ENCODE data around the gene THOC2.

Gene THOC2

DNA sequence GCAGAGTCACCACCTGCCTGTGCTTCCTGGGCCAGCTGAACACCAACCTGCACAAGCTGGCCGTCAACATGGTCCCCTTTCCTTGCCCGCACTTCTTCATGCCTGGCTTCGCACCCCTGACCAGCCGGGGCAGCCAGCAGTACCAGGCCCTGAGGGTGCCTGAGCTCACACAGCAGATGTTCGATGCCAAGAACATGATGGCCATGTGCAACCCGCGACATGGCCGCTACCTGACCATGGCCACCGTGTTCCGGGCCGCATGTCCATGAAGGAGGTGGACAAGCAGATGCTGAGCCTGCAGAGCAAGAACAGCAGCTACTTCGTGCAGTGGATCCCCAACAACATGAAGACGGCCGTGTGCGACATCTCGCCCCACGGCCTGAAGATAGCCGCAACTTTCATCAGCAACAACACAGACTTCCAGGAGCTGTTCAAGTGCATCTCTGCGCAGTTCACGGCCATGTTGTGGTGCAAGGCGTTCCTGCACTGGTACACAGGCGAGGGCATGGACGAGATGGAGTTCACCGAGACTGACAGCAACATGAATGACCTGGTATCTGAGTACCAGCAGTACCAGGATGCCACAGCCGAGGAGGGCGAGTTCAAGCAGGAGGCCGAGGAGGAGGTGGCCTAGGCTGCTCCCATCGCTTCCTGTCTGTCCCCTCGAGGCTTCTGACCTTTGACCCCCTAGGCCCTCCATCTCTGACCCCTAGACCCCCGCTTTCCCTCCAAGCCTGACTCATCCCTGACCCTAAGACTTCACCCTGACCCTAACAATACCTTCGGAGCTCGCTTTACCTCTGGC, 170.3 kb downstream of the THOC2 start:
- no peak for DNase-seq

DNA sequence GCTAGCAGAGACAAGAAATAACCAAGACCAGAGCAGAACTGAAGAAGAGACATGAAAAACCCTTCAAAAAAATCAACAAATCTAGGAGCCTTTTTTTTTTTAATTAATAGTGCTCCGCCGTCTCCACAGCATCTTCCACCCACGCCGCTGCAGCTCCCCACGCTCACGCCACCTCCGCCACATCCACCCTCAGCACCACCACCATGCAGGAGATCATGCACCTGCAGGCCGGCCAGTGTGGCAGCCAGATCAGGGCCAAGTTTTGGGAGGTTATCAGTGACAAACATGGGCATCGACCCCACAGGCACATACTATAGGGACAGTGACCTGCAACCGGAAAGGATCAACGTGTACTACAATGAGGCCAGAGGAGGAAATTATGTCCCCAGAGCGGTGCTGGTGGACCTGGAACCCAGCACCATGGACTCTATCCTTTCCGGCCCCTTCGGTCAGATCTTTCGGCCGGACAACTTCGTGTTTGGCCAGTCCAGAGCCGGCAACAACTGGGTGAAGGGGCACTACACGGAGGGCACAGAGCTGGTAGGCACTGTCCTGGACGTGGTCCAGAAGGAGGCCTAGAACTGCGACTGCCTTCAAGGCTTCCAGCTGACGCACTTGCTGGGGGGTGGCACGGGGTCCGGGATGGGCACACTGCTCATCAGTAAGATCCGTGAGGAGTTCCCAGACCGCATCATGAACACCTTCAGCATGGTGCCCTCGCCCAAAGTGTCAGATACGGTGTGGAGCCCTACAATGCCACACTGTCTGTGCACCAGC, 171.2 kb downstream of the THOC2 start:
- no peak for DNase-seq

GRCh38 chrX:123550829-123551228, 182.0 kb downstream of the THOC2 start:
- DNase-seq: no peak
